Ovary (tissue), 3 donors: ENCODE measurements around the gene SFSWAP.

Experiments
- EP300 ChIP-seq: sonication (generic); formaldehyde crosslinking; IDR thresholded peaks from one replicate; pipeline ENCODE4 v1.6.1; 2017; ENCODE audit warnings: antibody characterized with exemption
- POLR2A ChIP-seq: fragments of 450-650 bp; IDR thresholded peaks from one replicate; pipeline ENCODE4 v1.6.1; 2017; ENCODE audit warnings: antibody characterized with exemption, mild to moderate bottlenecking, moderate library complexity
- TF ChIP-seq, protein P1 (sequence below), 3 donors: fragments of 450-650 bp in 2 of 3; fragments of 200-600 bp in 1 of 3; IDR thresholded peaks; one replicate each; pipeline versions ENCODE4 v1.5.1 to v1.8.0; 2016 to 2022; ENCODE audit warnings: antibody characterized with exemption in 3 of 3, mild to moderate bottlenecking in 1 of 3
- donor health status: DM: no; HTN: no; CAD: no.

DNA sequence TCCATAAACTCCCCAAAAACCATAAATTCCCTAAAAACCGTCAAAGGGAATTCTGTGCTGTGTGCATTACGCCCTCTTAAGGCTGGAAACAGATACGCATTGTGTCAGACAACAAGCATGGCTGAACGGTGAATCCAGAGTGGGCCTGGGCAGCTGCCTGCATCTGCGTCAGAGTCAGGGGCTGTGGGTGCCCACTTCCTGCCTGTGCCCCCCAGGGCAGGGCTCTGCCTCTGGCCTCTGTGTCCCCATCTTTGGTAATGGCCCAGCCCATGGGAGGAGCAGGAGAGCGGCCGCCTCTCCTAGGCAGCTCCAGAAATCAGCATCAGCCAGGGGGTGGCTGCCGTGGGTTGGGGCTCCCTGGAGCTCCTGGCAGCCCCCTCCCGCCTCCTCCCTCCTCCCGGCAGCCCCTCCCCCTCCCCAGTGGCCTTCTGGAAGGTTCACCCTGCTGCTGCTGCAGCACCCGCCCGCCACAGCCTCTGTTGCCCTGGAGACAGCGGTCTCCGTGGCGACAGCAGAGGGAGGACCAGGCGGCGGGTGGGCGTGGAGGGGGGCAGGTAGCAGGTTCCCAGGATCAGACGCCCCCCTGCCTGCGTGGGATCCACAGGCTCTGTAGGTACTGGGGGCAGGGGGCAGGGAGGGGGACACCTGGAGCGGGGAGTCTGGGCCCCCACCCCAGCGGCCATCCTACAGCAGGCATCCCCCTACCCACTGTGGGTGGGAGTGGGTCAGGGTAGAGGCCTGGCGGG is 123.2 kb downstream of the SFSWAP start:
- TF ChIP-seq EP300 (no peak), POLR2A (no peak)
- TF ChIP-seq, protein P1, sequence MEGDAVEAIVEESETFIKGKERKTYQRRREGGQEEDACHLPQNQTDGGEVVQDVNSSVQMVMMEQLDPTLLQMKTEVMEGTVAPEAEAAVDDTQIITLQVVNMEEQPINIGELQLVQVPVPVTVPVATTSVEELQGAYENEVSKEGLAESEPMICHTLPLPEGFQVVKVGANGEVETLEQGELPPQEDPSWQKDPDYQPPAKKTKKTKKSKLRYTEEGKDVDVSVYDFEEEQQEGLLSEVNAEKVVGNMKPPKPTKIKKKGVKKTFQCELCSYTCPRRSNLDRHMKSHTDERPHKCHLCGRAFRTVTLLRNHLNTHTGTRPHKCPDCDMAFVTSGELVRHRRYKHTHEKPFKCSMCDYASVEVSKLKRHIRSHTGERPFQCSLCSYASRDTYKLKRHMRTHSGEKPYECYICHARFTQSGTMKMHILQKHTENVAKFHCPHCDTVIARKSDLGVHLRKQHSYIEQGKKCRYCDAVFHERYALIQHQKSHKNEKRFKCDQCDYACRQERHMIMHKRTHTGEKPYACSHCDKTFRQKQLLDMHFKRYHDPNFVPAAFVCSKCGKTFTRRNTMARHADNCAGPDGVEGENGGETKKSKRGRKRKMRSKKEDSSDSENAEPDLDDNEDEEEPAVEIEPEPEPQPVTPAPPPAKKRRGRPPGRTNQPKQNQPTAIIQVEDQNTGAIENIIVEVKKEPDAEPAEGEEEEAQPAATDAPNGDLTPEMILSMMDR (IDR thresholded peaks at IDR 0.05): no peak
